Activated T-helper 1 cell treated with anti-CD3 and anti-CD28 coated beads, Interleukin-2, amount 50 U/mL, for 16 hours (primary cell): ENCODE data around the gene ZNF831.

Experiments used
- DNase-seq, 2 donors: peaks; one replicate each; pipeline ENCODE4 v3.0.0-alpha.2; 2020; ENCODE audit warnings: low read depth in 1 of 2, low spot score in 1 of 2

Gene ZNF831

DNA sequence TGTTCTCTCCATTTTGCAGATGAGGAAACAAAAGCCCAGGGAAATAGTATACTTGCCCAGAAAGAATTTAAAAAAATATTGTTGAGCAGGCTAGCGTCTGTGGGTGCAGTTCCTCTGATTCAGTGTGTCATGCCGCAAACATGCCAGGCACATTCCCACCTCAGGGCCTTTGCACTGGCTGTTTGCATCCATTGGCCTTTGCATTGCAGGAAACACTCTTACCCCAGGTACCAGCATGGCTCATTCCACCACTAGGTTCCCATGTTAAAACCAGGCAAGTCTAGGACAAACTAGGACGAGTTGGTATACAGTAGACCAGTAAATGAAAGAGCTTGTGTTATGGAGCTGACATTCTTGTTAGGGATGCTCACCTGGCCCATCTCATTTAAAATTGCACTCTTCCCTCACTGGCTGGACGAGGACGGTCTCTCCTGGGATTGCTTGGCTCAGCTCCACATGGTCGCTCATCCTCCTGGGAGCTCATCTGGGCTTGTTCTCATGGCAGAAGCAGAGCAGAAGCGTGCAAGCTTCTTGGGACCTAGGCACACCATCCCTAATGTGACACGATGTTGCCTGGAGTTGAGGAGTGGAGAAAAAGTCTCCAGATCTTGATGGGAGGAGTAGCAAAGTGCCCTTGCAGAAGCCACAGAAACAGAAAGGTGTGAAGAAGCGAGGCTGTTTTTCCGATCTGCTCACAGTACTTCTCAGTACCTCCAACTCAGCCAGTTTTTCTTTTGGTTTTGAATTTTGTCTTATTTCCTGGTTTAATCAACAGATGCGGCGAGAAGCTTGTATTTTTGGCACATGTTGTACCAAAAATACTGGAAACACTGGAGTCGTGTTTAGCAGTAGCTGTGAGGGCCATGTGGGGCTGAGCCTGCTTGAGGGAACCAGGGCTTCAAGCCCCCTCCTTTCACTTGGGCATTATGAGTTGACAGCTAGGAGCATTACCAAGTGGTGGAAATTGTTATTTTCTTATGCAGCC is 13.9 kb downstream of the ZNF831 start:
- no peak for DNase-seq

- DNase-seq: no peak
Observed at GRCh38 chr20:59178983-59179595, 15.5 kb downstream of the ZNF831 start.

DNA sequence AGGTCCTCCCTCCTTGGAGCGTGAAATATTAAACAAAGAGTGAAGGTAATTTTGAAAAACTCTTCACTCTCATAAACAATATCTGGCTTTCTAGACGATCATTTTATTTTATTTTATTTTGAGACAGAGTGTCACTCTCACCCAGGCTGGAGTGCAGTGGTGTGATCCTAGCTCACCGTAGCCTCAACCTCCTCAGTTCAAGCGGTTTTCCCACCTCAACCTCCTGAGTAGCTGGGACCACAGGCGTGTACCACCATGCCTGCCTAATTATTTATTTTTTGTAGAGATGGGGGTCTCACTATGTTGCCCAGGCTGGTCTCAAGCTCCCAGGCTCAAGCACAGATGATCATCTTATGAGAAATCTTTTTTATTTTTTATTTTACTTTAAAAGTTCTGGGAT is 16.4 kb downstream of the ZNF831 start:
- DNase-seq: no peak

GRCh38 chr20:59181936-59182335 is 18.3 kb downstream of the ZNF831 start:
- DNase-seq: no peak

- DNase-seq: no peak
Observed at GRCh38 chr20:59182401-59183044, 18.9 kb downstream of the ZNF831 start.

DNA sequence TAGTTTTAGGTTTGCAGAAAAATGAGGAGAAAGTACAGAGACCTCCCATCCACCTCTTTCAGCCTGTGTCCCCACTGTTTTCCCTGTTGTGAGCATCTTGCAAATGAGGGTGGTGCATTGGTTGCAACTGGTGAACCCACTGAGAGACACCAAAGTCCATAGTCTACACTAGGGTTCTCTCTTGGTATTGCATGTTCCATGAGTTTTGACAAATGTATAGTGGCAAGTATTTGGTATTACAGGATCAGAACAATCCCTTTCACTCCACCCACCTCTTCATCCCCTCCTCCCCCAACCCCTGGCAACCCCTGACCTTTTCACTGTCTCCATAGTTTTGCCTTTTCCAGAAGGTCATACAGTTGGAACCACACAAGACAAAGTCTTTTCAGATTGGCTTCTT is 20.1 kb downstream of the ZNF831 start:
- DNase-seq: no peak

GRCh38 chr20:59184880-59185447 is 21.3 kb downstream of the ZNF831 start:
- DNase-seq: no peak

DNA sequence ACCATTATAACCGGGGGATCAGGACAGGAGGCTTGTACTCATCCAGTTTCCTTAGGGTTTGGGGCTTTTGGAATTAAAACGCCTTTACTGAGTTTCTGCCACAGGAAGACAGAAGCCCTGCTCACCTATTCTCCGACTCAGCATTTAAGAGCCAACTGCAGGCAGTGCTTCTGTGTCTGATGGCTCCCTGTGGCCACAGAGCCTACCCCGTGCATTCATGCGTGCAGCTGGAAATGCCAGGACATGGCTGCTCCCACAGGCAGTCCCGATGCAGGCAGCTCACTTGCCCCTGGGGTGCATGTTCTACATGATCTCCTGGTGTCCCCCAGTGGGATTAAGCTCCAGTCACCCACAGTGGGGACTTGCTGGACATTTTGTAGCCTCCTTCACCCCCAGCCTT is 22.2 kb downstream of the ZNF831 start:
- no peak for DNase-seq

DNA sequence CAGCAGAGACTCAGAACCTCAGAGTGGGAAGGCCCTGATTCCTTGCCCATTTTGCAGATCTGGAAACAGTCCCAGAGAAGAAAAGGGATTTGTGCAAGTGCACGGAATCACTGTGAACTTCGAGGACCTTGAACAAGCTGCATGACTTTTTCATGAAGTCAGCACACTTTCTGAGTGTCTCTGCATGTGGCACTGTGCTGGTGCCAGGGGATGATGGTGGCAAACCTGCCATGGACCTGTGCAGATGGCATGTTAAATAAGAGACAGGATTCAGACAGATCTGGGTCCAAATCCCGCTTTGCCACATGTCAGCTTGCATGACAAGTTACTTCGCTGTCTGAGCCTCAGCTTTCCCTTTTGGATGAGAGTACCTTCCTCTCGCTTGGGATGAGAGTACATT is 26.8 kb downstream of the ZNF831 start:
- no peak for DNase-seq

GRCh38 chr20:59191036-59191755 is 27.6 kb downstream of the ZNF831 start:
- no peak for DNase-seq

DNA sequence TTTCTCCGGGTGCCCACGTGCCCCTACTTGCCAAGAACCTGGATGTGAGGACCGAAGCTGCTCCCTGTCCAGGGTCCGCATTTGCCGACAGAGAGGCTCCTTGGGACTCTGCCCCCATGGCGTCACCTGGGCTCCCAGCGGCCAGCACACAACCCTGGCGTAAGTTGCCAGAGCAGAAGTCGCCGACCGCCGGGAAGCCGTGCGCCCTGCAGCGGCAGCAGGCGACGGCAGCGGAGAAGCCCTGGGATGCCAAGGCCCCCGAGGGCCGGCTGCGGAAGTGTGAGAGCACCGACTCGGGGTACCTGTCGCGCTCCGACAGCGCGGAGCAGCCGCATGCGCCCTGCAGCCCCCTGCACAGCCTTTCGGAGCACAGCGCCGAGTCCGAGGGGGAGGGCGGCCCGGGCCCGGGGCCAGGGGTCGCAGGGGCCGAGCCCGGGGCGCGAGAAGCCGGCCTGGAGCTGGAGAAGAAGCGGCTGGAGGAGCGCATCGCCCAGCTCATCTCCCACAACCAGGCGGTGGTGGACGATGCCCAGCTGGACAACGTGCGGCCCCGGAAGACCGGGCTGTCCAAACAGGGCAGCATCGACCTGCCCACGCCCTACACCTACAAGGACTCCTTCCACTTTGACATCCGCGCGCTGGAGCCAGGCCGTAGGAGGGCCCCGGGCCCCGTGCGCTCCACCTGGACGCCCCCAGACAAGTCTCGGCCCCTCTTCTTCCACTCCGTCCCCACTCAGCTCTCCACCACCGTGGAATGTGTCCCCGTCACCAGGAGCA is 28.3 kb downstream of the ZNF831 start:
- no peak for DNase-seq

- DNase-seq: no peak
Observed at GRCh38 chr20:59192533-59192896, 28.9 kb downstream of the ZNF831 start.

DNA sequence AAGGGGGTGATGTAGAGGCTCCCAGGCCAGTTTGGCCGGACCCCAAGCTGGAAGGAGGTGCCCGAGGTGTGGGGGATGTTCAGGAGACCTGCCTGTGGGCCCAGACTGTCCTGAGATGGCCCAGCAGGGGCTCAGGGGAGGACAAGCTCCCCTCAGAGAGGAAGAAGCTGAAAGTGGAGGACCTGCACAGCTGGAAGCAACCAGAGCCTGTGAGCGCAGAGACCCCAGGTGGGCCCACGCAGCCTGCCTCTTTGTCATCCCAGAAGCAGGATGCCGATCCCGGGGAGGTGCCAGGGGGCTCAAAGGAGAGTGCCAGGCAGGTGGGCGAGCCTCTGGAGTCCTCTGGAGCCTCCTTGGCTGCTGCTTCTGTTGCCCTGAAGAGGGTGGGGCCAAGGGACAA is 29.7 kb downstream of the ZNF831 start:
- no peak for DNase-seq

- no peak for DNase-seq
Observed at GRCh38 chr20:59194023-59194935, 30.7 kb downstream of the ZNF831 start.

- DNase-seq: no peak
Observed at GRCh38 chr20:59195316-59195993, 31.8 kb downstream of the ZNF831 start.

GRCh38 chr20:59204165-59204894 is 40.7 kb downstream of the ZNF831 start:
- DNase-seq: no peak

DNA sequence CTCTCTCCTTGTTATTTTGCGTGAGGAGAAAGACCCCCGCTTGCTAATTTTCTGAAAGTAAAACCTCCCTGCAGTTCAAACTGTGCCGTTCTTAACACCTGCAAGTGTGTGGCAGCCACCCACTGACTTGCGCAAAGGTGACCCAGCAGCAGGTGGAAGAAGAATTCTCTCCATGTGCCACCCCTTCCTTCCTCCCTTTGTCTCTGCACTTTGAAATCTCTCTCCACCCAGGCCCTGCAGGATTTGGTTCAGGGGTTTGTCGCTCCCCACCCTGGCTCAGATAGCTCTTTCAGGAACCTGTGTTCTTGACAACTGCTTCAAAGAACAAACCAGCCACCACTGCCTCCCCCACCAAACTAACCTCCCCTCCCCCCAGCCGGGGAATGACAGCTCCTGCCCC is 41.4 kb downstream of the ZNF831 start:
- no peak for DNase-seq

DNA sequence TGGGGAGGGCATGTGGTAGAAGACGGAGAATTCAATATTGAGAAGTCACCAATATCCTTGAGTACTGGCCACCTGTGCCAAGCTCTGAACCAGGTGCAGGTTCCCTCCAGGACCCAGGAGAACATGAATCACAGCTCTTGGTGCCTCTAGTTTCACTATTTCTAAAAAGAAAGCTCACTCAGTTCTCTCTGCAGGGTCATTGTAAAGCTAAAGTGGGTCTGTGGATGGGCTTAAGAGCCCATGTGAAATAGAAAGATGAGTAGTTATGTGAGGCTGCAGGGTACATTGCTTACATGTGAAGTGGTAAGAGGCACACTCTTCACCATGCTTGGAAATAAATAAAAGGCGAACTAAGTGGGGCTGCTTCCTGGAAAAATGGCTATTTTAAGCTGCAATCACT is 43.6 kb downstream of the ZNF831 start:
- DNase-seq: no peak
